Small intestine (tissue), 7 donors: Measurements from ENCODE around the gene EXOC3. TPM values are rescaled to one million over a fixed set of nuclear protein-coding genes. Genes with fewer than 3 reads are reported as not detected.
"Not testable (repeated sequence)": the region's sequence is repeated elsewhere in the genome, so short reads cannot be mapped to it uniquely, and the experiment has no call there.

Source experiments
- DNase-seq, 2 donors: peaks; one replicate each; pipeline versions ENCODE4 v3.0.0 to v3.0.0-alpha.2; 2013
- FAIRE-seq: peaks from 2 replicates; lab custom pipeline; 2012; peaks lifted over from hg19 to GRCh38; lab: Jason Lieb, UNC
- H3K27ac ChIP-seq, 3 donors: one replicate each; pipeline ENCODE4 v1.5.1; 2013; ENCODE audit warnings: low read length in 2 of 3, mild to moderate bottlenecking in 2 of 3, control low read depth in 1 of 3, inconsistent platforms in 1 of 3, low read depth in 1 of 3, moderate library complexity in 1 of 3
- H3K27me3 ChIP-seq, 3 donors: one replicate each; pipeline ENCODE4 v1.6.1; 2013; ENCODE audit warnings: low read length in 3 of 3, inconsistent platforms in 1 of 3; ENCODE audit not compliant: control insufficient read depth in 3 of 3, insufficient read depth in 3 of 3
- H3K36me3 ChIP-seq, 3 donors: one replicate each; pipeline ENCODE4 v1.6.1; 2013; ENCODE audit warnings: low read length in 3 of 3, inconsistent platforms in 1 of 3, low read depth in 1 of 3, mild to moderate bottlenecking in 1 of 3, moderate library complexity in 1 of 3; ENCODE audit not compliant: control insufficient read depth in 3 of 3, insufficient read depth in 2 of 3
- H3K4me1 ChIP-seq, 3 donors: one replicate each; pipeline ENCODE4 v1.6.1; 2013; ENCODE audit warnings: low read length in 2 of 3, inconsistent platforms in 1 of 3, low read depth in 1 of 3, mild to moderate bottlenecking in 1 of 3, moderate library complexity in 1 of 3; ENCODE audit not compliant: control insufficient read depth in 3 of 3, insufficient read depth in 2 of 3
- H3K4me3 ChIP-seq, 3 donors: one replicate each; pipeline ENCODE4 v1.5.1; 2013; ENCODE audit warnings: low read length in 3 of 3, control low read depth in 1 of 3, inconsistent platforms in 1 of 3, low read depth in 1 of 3, mild to moderate bottlenecking in 1 of 3, moderate library complexity in 1 of 3
- H3K9me3 ChIP-seq, 2 donors: one replicate each; pipeline ENCODE4 v1.6.1; 2013; ENCODE audit warnings: low read depth in 1 of 2, low read length in 1 of 2; ENCODE audit not compliant: control insufficient read depth in 2 of 2, insufficient read depth in 1 of 2
- WGBS, 3 donors: extraction: QIAGEN DNeasy Blood & Tissue Kit; methylation state at CpG; one replicate each; pipeline ENCODE4 v1.1.7; 2013; 5-methylcytosine and 5-hydroxymethylcytosine counted together
- polyA plus RNA-seq, 4 donors: library from polyadenylated mRNA; stranded (reverse) in 3 of 4; unstranded in 1 of 4; fragments of 200-250 nt in 3 of 4; fragments of 120-200 nt in 1 of 4; gene quantifications; one replicate each; pipeline versions ENCODE4 v1.2.1 to v1.2.3, GENCODE V29; 2013
- donor health status: healthy with polysubstance abuse.
- donor health status: control.
- donor health status: control.
- donor health status: Bipolar disorder and iron deficiency.
- donor health status: healthy.

EXOC3 gene
- polyA plus RNA-seq, 4 donors, result 47.2 to 85.7 (median 64.4) TPM

DNA sequence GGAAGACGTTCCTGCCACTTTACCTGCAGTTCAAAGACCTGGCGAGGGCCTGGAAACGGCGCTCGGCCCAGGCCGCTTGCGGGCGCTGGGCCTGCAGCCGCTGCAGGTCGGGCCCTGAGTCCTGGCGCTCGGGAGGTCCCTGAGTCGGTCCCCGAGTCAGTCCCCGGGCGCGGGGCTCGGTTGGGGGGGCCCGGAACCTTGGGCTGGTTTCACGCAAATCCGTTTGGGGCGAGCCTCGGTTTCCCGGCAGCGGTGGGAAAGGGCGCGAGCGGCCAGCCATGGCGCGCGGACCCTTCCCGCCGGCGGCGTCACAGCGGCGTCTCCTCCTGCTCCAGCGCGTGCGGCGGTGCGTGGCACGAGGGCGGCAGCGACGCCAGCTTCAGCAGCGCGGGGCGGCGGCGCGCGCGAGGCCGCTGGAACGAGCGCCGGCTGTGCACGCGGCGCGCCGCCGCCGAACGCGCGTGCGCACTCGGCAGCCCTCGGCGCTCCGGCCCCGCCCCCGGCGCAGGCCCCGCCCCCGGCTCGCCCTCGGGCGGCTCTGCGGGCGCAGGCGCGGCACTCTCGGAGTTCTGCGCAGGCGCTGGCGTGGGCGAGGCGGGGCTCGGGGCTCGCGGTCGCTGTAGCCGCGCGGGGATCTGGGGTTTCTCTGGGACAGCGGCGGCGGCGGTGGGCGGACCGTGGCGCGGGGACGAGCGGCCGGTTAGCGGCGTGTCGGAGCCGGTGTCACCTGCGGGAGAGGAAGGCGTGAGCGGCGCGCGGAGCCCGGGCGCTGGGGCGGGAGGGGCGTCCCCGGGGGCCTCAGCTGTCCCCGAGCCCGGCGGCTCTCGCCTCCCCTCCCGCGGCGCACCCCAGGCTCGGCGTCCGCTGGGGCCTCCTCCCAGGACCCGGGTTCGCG, 29.9 kb downstream of the EXOC3 start:
- Histone ChIP-seq H3K27ac (peak overlapping the region; percentile 57 to 75 (median 67)), H3K36me3 (peaks cover 2 to 69% (median 2%) of the 10 kb centered on the region in 3 donors), H3K4me1 (peaks cover 0 to 34% (median 3%) of the 10 kb centered on the region in 3 donors), H3K4me3 (peak overlapping the region; percentile 67 to 73 (median 71)), H3K9me3 (no peaks in the 10 kb centered on the region), H3K27me3 (peaks cover 0 to 12% (median 3%) of the 10 kb centered on the region in 3 donors)
- FAIRE-seq (no peak), DNase-seq (peak; percentile 82 to 92)
- WGBS, 3 donors, result 0% methylated on average over 70 to 137 of the region's 137 CpGs

DNA sequence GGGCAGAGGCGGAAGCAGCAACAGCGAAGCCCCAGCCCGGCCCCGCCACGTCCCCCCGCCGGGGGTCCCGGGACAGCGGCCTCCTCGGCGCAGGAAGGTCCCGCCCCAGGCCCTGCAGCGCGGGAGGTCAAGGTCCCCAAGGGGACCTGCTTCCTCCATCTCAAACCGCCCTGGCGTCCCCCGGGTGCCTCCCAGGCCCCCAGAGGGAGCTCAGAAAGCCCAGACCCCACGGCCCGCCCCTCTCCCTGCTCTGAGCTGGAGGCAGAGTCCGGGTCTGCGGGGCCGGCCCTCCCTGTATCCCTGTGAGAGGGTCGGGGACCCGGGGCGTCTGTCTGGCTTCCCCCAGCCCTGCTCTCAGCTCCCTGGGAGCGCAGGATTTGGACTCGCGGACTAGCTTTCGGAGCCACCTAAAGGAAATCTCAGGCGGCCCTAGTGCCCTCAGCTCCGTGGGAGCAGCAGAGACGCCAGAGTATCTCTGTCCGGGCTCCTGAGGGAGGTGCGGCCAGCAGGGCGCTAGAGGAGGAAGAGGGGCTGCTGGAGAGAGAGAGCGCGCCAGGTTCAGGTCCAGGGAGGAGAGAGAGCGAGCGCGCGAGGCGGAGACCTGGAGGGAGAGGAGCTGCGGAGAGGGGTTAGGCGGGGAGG, 30.7 kb downstream of the EXOC3 start:
- H3K9me3 ChIP-seq, result no peaks in the 10 kb centered on the region
- H3K27ac ChIP-seq, result peak overlapping the region; percentile 57 to 67 (median 61)
- H3K4me3 ChIP-seq, result peak overlapping the region; percentile 67 to 73 (median 68)
- WGBS, 3 donors, result 0 to 1% (median 1%) methylated on average over 25 to 44 of the region's 44 CpGs
- FAIRE-seq (no peak), DNase-seq (peak; percentile 53 to 81)
- peaks cover 0 to 34% (median 3%) of the 10 kb centered on the region in 3 donors for H3K4me1 ChIP-seq
- peaks cover 0 to 14% (median 3%) of the 10 kb centered on the region in 3 donors for H3K27me3 ChIP-seq
- peaks cover 2 to 74% (median 2%) of the 10 kb centered on the region in 3 donors for H3K36me3 ChIP-seq

DNA sequence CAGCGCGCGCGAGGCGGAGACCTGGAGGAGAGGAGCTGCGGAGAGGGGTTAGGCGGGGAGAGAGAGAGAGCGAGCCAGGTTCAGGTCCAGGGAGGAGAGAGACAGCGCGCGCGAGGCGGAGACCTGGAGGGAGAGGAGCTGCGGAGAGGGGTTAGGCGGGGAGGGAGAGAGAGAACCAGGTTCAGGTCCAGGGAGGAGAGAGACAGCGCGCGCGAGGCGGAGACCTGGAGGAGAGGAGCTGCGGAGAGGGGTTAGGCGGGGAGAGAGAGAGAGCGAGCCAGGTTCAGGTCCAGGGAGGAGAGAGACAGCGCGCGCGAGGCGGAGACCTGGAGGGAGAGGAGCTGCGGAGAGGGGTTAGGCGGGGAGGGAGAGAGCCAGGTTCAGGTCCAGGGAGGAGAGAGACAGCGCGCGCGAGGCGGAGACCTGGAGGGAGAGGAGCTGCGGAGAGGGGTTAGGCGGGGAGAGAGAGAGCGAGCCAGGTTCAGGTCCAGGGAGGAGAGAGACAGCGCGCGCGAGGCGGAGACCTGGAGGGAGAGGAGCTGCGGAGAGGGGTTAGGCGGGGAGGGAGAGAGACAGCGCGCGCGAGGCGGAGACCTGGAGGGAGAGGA, 31.4 kb downstream of the EXOC3 start:
- Histone ChIP-seq H3K36me3 (peaks cover 2 to 78% (median 2%) of the 10 kb centered on the region in 3 donors), H3K4me3 (peak overlapping the region in 2 of 3 donors; percentile 39 to 73), H3K4me1 (peaks cover 0 to 34% (median 3%) of the 10 kb centered on the region in 3 donors), H3K27ac (peak overlapping the region in 2 of 3 donors; percentile 35 to 67), H3K27me3 (peaks cover 0 to 14% (median 3%) of the 10 kb centered on the region in 3 donors)
- not testable (repeated sequence) for H3K9me3 ChIP-seq, FAIRE-seq
- peak in 1 of 2 donors; percentile 60 for DNase-seq
- 0 to 2% (median 1%) methylated on average over 5 to 11 of the region's 50 CpGs for WGBS, 3 donors

DNA sequence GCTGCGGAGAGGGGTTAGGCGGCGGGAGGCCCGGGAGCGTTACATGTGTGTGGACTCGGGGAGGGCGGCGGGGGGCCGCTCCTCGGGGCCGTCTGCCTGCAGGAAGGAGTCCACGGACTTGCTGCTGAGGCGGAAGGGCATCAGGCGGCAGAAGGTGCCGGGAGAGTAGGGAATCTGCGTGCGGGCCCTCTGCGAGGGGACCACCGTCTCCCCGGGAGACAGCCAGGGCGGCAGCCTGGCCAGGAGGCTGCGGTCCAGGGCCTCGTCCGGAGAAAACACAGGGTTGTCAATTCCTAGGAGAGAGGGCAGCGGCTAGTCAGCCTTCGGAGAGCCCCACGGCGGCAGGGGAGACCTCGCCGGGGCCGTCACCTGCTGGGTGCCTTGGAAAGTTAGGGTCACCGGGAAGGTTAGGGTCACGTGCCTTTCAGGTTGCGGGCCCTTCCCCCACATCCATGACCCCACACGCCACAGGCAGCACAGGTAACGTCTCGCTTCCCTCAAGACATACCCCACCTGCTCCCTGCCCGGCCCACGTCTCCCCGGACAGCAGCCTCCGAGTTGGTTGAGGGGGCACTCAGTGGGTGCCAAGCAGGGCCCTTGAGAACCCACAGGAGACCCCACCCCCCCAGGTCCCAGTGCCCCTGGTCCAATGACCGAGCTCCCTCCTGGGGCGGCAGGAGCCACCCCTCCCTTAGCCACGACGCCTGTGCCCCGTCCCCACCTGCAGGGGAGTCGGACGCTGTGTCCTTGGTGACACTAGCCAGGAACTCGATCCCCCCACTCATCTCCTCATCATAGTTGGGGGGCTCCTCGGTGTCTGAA, 32.1 kb downstream of the EXOC3 start:
- WGBS, 3 donors, result 7 to 17% (median 11%) methylated on average over 45 to 50 of the region's 50 CpGs
- peak overlapping the region in 2 of 3 donors; percentile 35 to 65 for H3K27ac ChIP-seq
- H3K9me3 ChIP-seq, result no peaks in the 10 kb centered on the region
- H3K4me1 ChIP-seq, result peaks cover 0 to 34% (median 3%) of the 10 kb centered on the region in 3 donors
- H3K27me3 ChIP-seq, result peaks cover 0 to 14% (median 3%) of the 10 kb centered on the region in 3 donors
- DNase-seq, result peak in 1 of 2 donors; percentile 62
- H3K36me3 ChIP-seq, result peaks cover 1 to 78% (median 2%) of the 10 kb centered on the region in 3 donors
- H3K4me3 ChIP-seq, result peak overlapping the region in 2 of 3 donors; percentile 39 to 73
- no peak for FAIRE-seq

DNA sequence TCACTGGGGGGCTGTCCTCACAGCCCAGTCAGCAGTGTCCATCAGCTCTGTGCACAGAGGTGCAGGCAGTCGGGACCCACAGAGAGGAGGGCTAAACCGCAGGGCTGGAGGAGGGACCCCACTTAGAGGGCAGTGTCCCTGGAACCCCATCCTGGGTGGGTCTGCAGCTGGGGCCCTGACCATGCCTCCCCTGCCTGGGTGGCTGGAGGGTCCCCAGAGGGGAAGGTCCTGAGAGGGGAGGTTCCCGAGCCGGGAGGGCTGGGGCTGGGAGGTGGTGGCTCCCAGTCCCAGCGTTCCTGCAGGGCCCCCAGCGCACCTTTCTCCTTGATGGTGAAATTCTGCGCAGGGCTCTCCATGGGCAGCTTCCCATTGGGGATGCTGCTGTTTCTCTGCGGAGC, 32.7 kb downstream of the EXOC3 start:
- 27 to 60% (median 53%) methylated on average over 8 of the region's 8 CpGs for WGBS, 3 donors
- Histone ChIP-seq H3K4me1 (peaks cover 0 to 34% (median 3%) of the 10 kb centered on the region in 3 donors), H3K27me3 (peaks cover 0 to 14% (median 3%) of the 10 kb centered on the region in 3 donors), H3K36me3 (peaks cover 0 to 80% (median 2%) of the 10 kb centered on the region in 3 donors), H3K4me3 (peak overlapping the region in 1 of 3 donors; percentile 73), H3K27ac (no peak overlapping the region), H3K9me3 (no peaks in the 10 kb centered on the region)
- DNase-seq (no peak), FAIRE-seq (no peak)

DNA sequence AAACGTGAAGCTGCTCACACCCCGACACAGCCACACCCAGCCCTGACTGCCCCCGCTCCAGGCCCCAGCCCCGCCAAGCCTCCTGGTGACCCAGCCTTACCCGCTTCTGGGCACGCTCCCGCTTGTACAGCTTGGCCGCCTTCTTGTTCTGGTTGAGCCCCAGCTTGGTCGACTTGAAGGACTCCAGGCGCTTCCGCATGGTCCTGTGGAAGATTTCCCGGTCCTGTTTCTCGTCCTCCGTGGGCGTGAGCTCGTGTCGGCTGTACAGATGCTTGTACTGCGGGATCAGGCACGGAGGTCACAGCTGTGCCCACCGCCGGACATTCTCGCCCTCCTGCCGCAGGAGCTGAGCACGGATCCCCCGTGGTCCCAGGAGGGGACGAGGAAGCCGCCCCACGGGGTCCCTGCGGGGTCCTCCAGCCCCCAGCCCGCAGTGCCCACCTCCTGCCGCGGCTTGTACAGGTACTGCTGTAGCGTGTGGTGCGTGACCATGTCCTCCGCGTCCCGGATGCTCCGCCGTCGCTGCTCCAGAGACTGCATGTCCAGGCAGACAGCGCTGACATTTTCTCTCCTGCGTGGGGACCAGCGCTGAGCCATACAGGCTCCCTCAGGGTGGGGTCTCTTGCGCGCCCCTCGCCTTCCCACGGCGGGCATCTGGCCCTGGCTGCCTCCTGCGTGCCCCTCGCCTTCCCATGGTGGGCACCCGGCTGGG, 33.3 kb downstream of the EXOC3 start:
- H3K27me3 ChIP-seq, result peaks cover 0 to 14% (median 3%) of the 10 kb centered on the region in 3 donors
- H3K27ac ChIP-seq, result no peak overlapping the region
- FAIRE-seq (no peak), DNase-seq (no peak)
- H3K4me1 ChIP-seq, result peaks cover 0 to 34% (median 3%) of the 10 kb centered on the region in 3 donors
- 47 to 75% (median 69%) methylated on average over 47 to 51 of the region's 51 CpGs for WGBS, 3 donors
- no peak overlapping the region for H3K4me3 ChIP-seq
- peaks cover 0 to 80% (median 0%) of the 10 kb centered on the region in 3 donors for H3K36me3 ChIP-seq
- no peaks in the 10 kb centered on the region for H3K9me3 ChIP-seq

DNA sequence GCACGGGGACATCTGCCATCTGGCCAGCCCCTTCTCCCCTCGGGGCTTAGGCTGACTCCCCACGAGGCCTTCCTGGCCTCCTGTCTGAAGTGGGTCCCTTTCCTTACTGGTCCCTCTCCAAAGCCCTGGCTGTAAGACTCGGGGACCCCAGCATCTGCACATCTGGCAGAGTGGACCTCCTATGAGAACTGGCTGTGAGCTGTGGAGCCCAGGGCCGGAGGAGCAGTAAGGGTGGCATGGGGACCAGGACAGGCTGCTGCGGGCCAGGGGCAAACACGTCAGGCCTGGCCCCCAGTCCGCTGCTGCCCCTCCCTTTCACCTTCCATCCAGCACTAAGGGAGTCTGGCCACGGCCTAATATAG, 33.8 kb downstream of the EXOC3 start:
- Histone ChIP-seq H3K27me3 (peaks cover 0 to 14% (median 3%) of the 10 kb centered on the region in 3 donors), H3K27ac (no peak overlapping the region), H3K36me3 (peaks cover 0 to 76% (median 0%) of the 10 kb centered on the region in 3 donors), H3K4me3 (no peak overlapping the region), H3K9me3 (no peaks in the 10 kb centered on the region), H3K4me1 (peaks cover 0 to 30% (median 3%) of the 10 kb centered on the region in 3 donors)
- FAIRE-seq, result no peak
- WGBS, 3 donors, result 23 to 69% (median 59%) methylated on average over 9 of the region's 9 CpGs
- no peak for DNase-seq
